HG02678 (cell line): ENCODE data around the gene AMER3.
"Not testable (repeated sequence)": the region's sequence is repeated elsewhere in the genome, so short reads cannot be mapped to it uniquely, and the experiment has no call there.

Experiments used
- ATAC-seq: cut with Tn5 transposase; IDR thresholded peaks from one replicate; pipeline ENCODE4 v1.9.1; 2021; ENCODE audit warnings: mild to moderate bottlenecking, moderate library complexity; ENCODE audit not compliant: unreplicated experiment

AMER3 gene

DNA sequence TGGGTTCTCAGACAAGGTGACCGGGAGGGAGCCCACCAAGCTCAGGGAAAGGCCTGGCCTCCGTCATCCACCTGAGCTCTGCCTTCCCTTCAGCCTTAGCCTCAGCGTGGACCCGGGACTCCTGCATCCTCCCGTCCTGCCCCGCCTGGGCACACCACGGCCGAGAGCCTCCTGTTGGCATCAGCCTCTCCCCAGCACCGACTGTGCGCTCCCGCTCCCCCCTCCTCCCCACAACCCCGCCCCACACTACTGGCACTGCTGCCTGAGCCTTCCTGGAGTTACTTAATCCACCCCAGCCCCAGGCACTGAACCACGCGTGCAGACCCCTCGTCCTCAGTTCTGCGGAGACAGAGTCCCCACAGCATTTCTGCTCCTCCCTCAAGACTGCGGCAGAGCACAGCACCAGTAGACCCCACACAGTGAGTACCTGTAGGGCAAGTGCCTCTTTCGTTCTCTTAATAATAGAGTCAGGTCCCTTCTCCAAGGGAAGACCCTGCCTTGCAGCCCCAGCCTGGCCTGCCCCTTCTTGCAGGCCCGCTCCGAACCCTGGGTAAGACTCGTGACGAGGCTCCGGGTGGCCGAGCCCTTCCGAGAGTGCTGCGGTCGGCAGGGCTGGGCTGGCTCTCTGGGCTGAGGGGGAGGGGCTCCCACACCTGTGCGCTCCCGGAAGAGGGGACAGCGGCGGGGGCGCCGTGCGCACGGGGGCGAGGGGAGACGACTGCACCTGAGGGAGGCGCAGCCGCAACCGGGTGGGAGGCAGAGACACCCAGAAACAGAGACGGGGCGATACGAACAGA lies at the start of gene AMER3:
AMER3 (plus strand) TSS at position 285 of the 797 bp plus-strand sequence. CDS start 6,533 bp downstream, outside the sequence.
- no peak for ATAC-seq

DNA sequence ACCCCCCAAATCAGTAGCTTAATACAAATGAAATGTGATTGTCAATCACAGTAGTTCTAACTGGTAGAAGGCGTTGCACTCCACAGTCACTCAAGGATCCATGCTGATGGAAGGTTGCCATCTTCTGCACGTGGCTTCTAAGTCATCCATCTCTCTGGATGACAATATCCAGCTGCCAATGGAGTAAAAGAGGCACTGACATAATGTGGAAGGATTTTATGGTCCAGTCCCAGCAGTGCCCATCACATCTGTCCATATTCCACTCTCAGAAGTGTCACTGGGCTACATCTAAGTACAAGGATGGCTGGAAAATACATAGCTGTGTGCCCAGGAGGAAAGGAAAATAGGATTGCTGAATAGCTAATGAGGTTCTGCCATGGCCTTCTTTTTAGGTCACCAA lies 40.5 kb upstream of the AMER3 start:
- not testable (repeated sequence) for ATAC-seq

- no peak for ATAC-seq
Observed at GRCh38 chr2:130720036-130720435, 35.3 kb upstream of the AMER3 start.

GRCh38 chr2:130720528-130720927 lies 34.8 kb upstream of the AMER3 start:
- ATAC-seq, result no peak

DNA sequence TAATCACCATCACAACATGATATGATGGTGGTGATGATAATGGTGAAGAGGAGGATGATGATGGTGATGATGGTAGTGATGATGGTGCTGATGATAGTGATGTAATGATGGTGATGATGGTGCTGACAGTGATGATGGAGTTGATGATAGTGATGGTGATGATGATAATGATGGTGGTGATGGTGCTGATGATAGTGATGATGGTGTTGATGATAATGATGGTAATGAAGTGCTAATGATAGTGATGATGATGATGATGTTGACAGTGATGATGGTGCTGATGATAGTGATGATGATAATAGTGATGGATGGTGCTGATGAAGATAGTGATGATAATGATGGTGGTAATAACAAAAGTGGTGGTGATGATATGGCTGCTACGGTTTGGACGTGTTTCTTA lies 30.9 kb upstream of the AMER3 start:
- no peak for ATAC-seq

DNA sequence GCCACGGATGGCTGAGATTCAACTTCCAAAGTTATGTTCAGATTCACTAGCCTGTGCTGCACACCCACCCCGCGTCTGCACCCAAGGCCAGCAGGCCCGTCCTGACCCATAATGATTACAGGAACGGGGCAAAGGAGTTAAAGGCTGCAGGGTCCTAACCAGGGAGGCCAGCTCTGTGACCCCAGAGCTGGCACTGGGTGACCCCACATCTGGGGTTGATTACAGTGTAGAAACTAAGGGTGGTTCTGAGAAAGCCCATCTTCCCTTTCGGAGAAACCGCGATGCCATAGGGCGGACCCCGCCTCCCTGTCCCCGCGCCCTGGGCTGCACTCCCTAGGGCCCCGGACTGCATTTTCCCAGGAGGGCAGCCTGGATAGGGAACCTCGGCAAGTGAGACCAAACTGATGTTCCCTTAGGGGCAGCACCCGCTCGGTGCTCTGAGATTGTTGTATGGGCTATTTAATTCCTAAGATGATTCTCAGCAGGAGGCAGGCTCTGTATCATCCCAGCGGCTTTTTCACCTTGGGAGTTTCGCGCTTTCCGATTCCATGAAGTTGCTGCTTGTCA lies 28.6 kb upstream of the AMER3 start:
- no peak for ATAC-seq

GRCh38 chr2:130727286-130727924 lies 27.9 kb upstream of the AMER3 start:
- ATAC-seq, result peak; percentile 91

- peak; percentile 26 for ATAC-seq
Observed at GRCh38 chr2:130728007-130728454, 27.3 kb upstream of the AMER3 start.

GRCh38 chr2:130728549-130729316 lies 26.6 kb upstream of the AMER3 start, which contains the start of gene GPR148:
Gene GPR148 (plus strand): TSS chr2:130729070. CDS start chr2:130729152, 82 bp downstream.
- no peak for ATAC-seq

DNA sequence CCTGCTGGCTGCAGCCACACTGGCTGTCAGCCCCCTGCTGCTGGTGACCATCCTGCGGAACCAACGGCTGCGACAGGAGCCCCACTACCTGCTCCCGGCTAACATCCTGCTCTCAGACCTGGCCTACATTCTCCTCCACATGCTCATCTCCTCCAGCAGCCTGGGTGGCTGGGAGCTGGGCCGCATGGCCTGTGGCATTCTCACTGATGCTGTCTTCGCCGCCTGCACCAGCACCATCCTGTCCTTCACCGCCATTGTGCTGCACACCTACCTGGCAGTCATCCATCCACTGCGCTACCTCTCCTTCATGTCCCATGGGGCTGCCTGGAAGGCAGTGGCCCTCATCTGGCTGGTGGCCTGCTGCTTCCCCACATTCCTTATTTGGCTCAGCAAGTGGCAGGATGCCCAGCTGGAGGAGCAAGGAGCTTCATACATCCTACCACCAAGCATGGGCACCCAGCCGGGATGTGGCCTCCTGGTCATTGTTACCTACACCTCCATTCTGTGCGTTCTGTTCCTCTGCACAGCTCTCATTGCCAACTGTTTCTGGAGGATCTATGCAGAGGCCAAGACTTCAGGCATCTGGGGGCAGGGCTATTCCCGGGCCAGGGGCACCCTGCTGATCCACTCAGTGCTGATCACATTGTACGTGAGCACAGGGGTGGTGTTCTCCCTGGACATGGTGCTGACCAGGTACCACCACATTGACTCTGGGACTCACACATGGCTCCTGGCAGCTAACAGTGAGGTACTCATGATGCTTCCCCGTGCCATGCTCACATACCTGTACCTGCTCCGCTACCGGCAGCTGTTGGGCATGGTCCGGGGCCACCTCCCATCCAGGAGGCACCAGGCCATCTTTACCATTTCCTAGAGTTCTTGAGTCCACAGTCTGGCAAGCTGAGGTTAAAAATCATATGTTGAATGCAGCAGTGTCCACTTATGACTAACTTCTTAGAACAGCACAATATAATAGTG lies 25.7 kb upstream of the AMER3 start:
- no peak for ATAC-seq

GRCh38 chr2:130732257-130732656 lies 23.1 kb upstream of the AMER3 start:
- ATAC-seq, result not testable (repeated sequence)

- no peak for ATAC-seq
Observed at GRCh38 chr2:130735200-130735599, 20.1 kb upstream of the AMER3 start.

- no peak for ATAC-seq
Observed at GRCh38 chr2:130736487-130736886, 18.9 kb upstream of the AMER3 start.

- ATAC-seq, result no peak
Observed at GRCh38 chr2:130737592-130737991, 17.7 kb upstream of the AMER3 start.

GRCh38 chr2:130740671-130741070 lies 14.7 kb upstream of the AMER3 start:
- ATAC-seq, result no peak

DNA sequence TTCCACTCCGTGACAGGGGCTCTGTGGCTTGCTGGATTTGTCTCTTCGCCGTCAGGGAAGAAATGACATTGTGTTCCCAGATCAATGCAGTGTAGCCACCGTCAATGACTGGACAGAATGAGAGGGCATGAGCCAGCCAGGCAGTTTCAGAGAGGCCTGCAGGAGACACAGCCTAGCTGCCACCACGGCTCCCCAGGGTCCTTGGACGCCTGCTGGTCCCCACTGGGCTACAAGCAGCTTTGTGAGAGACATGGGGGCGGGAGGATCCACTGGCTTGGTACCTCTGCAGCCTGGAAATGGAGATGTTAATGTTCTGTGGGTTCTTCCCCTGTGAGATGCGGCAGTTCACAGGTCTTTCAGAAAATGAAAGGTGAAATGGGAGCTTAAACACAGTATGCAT lies 12.1 kb upstream of the AMER3 start:
- ATAC-seq, result no peak

DNA sequence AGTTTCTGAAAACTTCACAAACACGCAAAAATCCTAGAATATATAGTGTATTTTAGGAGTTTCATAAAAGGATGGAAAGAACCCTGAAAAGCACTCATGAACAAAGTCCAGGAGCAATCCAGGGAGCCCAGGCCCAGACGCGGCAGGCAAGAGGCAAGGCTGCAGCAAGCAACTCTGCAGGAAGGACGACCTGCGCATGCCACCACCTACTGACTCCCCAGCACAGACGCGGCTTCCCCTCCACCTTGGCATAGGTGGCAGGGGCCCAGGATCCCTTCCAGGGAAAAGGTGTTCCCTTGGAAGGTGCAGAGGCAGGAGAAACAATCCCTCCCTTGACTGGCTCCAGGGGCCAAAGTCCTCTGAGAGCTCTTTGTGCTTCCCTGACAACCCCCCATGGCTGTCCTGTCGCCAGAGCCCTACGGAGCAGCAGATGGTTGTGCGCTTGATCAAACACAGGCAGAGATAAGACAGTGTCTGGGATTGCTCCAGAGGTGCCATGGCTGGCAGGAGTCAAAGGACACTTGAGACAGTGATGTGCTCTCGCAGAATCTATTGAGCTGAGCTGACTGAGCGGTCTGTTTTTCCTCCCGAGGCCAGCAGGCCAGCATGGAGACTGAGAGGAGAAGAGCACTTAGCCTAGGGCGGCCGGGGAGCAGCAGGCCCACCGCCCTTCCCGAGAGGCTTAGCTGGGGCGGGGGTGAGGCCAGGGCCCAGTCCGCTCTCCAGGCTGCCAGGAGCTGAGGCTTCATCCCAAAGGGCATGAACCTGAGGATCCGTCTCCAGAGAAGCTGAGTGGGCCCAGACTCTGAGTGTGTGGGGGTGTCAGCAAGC lies 10.8 kb upstream of the AMER3 start:
- ATAC-seq, result no peak

DNA sequence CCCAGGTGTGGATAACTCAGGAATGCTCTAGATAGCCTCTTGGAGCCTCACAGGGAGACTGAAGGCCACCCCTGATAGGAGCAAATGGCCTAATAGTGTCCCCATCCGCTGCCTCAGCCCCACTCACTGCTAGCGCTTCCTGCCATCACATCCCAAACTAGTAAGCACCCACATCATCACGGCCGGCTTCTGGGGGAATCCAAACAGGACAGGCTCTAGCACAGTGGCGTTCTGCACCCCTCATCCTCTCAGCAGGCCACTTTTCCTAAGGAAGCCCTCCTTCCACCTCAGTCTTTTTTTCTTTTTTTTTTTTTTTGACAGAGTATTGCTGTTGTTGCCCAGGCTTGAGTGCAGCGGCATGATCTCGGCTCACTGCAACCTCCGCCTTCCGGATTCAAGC lies 6.3 kb upstream of the AMER3 start:
- ATAC-seq, result no peak

DNA sequence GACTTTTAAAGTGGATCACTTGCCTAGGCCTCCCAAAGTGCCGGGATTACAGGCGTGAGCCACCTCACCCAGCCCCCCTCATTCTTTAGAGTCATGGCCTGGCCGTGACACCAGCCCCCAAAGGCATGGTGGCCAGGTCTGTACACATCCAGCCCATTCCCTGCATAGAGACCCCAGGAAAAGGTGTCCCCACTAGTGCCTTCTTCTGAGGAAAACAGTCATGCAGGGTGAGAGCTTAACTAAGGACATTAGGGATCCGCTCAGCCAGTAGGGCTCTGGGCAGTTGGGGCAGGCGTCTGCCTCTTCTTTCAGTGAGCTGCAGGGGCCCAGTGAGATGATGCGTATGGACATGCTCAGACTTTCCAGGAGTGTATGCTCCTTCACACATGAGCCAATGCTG lies 5.7 kb upstream of the AMER3 start:
- ATAC-seq, result no peak
